Coronary artery (tissue), 2 donors: ENCODE measurements around the gene POU2AF1.

Source experiments
- DNase-seq: peaks from one replicate; pipeline ENCODE4 v3.0.0-alpha.2; 2017; ENCODE audit warnings: low spot score
- H3K27ac ChIP-seq, 2 donors: fragments of 200-600 bp; sonication (generic); one replicate each; pipeline ENCODE4 v1.5.1; 2016 to 2019
- H3K4me3 ChIP-seq: fragments of 200-600 bp; sonication (generic); 2 replicates; pipeline ENCODE4 v1.5.1; 2016; ENCODE audit warnings: mild to moderate bottlenecking, moderate library complexity
- TF ChIP-seq, protein P1 (sequence below): fragments of 200-600 bp; sonication (generic); IDR thresholded peaks from one replicate; pipeline ENCODE4 v1.5.1; 2019; ENCODE audit warnings: antibody characterized with exemption

The POU2AF1 gene

DNA sequence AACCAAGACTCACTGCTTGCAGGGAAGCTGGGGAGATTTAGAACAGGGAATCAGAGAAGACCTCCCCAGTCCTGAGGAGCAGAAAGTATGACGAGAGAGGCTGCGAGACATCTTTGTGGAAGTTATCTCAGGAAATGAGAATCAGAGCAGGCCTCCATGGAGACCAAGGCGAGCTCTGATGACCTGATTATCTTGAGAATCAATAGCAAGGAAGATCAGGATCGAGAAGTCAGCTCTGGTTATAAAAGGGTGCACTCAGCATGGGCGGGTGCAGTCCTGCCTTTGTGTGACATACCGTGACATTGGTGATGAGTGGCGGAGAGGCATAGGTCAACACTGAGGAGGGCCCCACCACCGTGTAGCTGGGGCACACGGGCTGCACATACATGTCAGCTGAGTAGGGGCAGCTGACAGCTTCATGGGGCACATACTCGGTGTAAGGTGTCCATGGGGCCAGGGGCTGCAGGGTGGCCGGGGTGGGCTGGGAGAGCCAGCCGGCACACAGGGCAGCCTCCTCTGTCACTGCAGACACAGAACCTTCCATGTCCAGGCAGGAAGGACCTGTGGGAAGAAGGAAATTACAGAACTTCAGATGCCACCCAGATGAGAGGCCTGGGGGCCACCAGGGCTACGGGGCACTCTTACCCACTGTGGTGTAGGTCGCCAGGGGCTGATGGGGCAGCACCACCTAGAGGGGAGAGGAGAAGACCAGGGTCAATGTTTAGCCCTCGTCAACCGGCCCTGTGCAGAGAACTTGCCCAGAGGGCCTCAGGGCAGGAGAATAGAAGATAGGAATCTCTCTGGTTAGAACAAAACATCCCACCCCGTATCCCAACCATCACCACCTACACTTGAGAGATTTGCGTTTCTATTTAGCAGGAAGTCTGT, 21.7 kb downstream of the POU2AF1 start:
- Histone ChIP-seq H3K4me3 (no peak overlapping the region), H3K27ac (no peak overlapping the region)
- TF ChIP-seq, protein P1, sequence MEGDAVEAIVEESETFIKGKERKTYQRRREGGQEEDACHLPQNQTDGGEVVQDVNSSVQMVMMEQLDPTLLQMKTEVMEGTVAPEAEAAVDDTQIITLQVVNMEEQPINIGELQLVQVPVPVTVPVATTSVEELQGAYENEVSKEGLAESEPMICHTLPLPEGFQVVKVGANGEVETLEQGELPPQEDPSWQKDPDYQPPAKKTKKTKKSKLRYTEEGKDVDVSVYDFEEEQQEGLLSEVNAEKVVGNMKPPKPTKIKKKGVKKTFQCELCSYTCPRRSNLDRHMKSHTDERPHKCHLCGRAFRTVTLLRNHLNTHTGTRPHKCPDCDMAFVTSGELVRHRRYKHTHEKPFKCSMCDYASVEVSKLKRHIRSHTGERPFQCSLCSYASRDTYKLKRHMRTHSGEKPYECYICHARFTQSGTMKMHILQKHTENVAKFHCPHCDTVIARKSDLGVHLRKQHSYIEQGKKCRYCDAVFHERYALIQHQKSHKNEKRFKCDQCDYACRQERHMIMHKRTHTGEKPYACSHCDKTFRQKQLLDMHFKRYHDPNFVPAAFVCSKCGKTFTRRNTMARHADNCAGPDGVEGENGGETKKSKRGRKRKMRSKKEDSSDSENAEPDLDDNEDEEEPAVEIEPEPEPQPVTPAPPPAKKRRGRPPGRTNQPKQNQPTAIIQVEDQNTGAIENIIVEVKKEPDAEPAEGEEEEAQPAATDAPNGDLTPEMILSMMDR: no peak
- no peak for DNase-seq

DNA sequence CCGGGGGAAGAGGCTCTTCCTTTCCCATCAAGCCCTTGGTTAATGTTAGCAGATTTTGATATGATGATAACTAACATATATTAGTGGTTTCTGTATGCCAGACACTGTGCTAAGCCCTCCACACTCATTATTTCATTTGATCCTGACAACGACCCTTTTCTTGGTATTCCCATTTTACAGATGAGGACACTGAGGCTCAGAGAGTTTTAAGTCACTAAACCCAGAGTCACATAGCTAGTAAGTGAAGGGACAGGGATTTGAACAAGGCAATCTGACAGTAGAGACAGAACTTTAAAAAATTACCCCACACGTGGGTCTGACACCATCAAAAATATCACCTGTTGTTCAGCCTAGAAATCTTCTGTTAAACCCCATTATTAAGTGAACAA, 22.4 kb downstream of the POU2AF1 start:
- H3K27ac ChIP-seq: no peak overlapping the region
- H3K4me3 ChIP-seq: no peak overlapping the region
- TF ChIP-seq, protein P1: no peak
- DNase-seq: no peak

DNA sequence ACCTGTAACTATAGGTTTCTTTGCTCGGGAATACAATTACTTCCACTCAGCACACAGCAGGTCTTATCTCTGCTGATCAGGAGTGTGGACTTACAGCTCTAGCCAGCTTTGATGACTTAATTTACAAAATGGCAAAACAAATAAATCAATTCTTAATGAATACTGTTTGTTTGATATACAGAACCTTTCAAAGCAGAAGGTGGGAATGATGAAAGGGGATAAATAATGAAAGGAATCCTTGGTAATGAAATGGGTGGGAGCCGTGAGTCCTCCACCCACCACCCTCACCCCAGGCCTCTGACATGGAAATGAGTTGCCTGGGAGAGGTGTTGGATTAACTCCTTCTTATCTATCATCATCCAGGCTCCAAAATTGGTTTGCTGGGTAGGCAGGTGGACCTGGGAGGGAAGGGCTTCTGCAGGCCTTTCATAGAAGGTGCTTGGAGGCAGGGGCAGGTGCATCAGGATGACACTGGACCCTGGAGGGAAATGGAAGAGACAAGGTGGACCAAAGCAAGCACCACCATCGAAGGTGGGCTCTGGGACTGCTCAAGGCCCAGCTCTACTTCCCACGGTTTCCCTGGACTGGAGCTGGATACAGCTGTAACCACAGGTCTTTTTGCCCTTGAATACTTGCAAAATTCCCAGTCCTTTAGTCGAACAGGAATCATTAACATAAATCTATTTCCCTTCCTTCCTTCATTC, 23.0 kb downstream of the POU2AF1 start:
- no peak overlapping the region for H3K4me3 ChIP-seq
- no peak overlapping the region for H3K27ac ChIP-seq
- TF ChIP-seq, protein P1: no peak

DNA sequence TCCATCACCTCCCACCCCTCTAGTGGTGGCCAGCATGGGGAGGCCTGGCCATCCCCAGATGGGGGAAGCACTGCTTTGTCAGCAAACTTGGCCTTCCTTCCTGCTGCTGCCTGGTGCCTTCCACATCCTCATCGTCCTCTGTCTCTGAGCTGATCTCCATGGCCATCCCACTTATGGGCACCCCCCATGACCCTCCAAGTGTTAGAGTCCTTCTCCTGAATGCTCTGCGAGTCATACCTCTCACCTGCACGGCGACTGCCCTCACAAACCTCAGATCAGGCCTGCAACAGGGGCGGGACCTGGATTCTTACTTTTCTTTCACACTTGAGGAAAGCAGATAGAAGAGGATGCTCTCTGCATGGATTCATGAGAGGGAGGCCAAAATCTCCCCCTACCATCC, 24.0 kb downstream of the POU2AF1 start:
- DNase-seq: no peak
- TF ChIP-seq, protein P1: no peak
- no peak overlapping the region for H3K4me3 ChIP-seq
- no peak overlapping the region for H3K27ac ChIP-seq

More for the DNA sequence above, 23.0 kb downstream of the POU2AF1 start:
- no peak for DNase-seq

DNA sequence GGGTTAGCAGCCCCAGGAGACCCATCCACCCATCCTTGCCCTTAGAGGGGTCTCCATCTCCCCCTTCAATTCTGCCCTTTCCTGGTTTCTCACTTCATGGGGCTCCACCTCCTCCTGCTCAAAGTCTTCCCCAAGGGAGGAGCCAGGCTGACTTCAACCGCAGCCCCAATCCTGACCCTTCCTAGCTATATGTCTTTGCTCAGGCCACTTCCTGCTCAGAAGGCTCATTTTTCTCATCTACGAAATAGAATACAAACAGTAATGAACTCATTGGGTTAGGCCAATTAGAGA, 24.5 kb downstream of the POU2AF1 start:
- TF ChIP-seq, protein P1: no peak

DNA sequence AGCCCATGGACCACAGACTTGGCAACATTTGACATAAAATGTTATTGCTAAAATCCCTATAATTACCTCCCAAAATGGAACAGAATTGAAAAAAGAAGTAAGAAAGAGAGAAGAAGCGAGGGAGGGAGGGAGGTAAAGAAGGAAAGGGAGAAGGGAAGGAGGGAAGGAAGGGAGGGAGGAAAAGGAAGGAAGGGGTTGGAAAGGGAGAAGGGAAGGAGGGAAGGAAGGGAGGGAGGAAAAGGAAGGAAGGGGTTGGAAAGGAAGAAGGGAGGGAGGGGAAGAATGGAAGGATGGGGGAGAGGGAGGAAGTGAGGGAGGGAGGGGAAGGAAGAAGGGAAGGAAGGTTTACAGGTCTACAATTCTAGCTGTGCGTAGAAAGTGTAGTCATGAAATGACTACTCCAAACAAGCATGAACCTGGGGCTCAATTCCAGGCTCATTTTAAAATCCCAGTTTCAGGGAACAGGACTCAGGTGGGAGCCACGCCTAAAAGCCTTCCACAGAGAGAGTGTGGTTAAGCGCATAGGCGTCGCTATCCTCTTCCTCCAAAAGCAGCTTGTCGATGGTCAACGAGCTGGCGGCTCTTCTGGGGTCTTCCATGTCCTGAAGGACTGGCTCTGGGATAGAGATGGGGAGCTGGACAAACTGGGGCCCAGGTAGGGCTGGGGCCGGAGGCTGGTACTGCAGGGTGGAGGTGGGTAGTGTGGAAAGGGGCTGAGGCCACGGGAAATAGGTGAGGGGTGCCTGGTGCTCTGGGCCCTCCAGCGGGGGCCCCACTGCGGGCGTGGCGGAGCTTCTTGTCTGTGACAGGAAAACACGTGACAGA, 25.1 kb downstream of the POU2AF1 start:
- Histone ChIP-seq H3K4me3 (no peak overlapping the region), H3K27ac (no peak overlapping the region)
- DNase-seq: no peak
- TF ChIP-seq, protein P1: no peak

More for the DNA sequence above, 24.5 kb downstream of the POU2AF1 start:
- no peak overlapping the region for H3K4me3 ChIP-seq
- no peak overlapping the region for H3K27ac ChIP-seq
- no peak for DNase-seq
